ENCODE results near the gene BMPER. TPM values are rescaled to one million over a fixed set of nuclear protein-coding genes. Genes with fewer than 3 reads are reported as not detected.

Gene BMPER
- total RNA-seq, 1 experiment from 2014 or later = 1.5 TPM

GRCh38 chr7:34062341-34062740 lies 157.0 kb downstream of the BMPER start:
- no peak for DNase-seq (ENCODE audit: low read depth)

- no peak for DNase-seq (ENCODE audit: low read depth)
Measured at GRCh38 chr7:34062826-34063225, 157.5 kb downstream of the BMPER start.

- no peak for DNase-seq (ENCODE audit: low read depth)
Measured at GRCh38 chr7:34064519-34065158, 159.3 kb downstream of the BMPER start.

- DNase-seq (ENCODE audit: low read depth) = no peak
Measured at GRCh38 chr7:34066411-34066810, 161.1 kb downstream of the BMPER start.

- peak; percentile 54 for DNase-seq (ENCODE audit: low read depth)
Measured at GRCh38 chr7:34067005-34067778, 161.9 kb downstream of the BMPER start.

GRCh38 chr7:34069676-34070075 lies 164.3 kb downstream of the BMPER start:
- DNase-seq (ENCODE audit: low read depth) = peak; percentile 77

GRCh38 chr7:34070511-34071323 lies 165.4 kb downstream of the BMPER start:
- peak; percentile 85 for DNase-seq (ENCODE audit: low read depth)

- no peak for DNase-seq (ENCODE audit: low read depth)
Measured at GRCh38 chr7:34073676-34074075, 168.3 kb downstream of the BMPER start.

GRCh38 chr7:34074421-34074820 lies 169.1 kb downstream of the BMPER start:
- no peak for DNase-seq (ENCODE audit: low read depth)

- peak; percentile 59 for DNase-seq (ENCODE audit: low read depth)
Measured at GRCh38 chr7:34075523-34076370, 170.4 kb downstream of the BMPER start.

GRCh38 chr7:34077168-34077567 lies 171.8 kb downstream of the BMPER start:
- DNase-seq (ENCODE audit: low read depth) = no peak

- DNase-seq (ENCODE audit: low read depth) = no peak
Measured at GRCh38 chr7:34078864-34079263, 173.5 kb downstream of the BMPER start.

- DNase-seq (ENCODE audit: low read depth) = peak; percentile 56
Measured at GRCh38 chr7:34080513-34080912, 175.2 kb downstream of the BMPER start.

- DNase-seq (ENCODE audit: low read depth) = no peak
Measured at GRCh38 chr7:34081935-34082334, 176.6 kb downstream of the BMPER start.

GRCh38 chr7:34083440-34083839 lies 178.1 kb downstream of the BMPER start:
- no peak for DNase-seq (ENCODE audit: low read depth)

- no peak for DNase-seq (ENCODE audit: low read depth)
Measured at GRCh38 chr7:34084651-34085050, 179.3 kb downstream of the BMPER start.

GRCh38 chr7:34086064-34086463 lies 180.7 kb downstream of the BMPER start:
- peak; percentile 28 for DNase-seq (ENCODE audit: low read depth)

- no peak for DNase-seq (ENCODE audit: low read depth)
Measured at GRCh38 chr7:34086981-34087380, 181.6 kb downstream of the BMPER start.

GRCh38 chr7:34087892-34088891 lies 182.9 kb downstream of the BMPER start:
- peak; percentile 57 for DNase-seq (ENCODE audit: low read depth)

- DNase-seq (ENCODE audit: low read depth) = no peak
Measured at GRCh38 chr7:34090816-34091215, 185.5 kb downstream of the BMPER start.

Data from M059J (cell line).